AG04450 (cell line): ENCODE results near the gene SLC26A1. TPM values are rescaled to one million over a fixed set of nuclear protein-coding genes. Genes with fewer than 3 reads are reported as not detected.

Experiments
- CTCF ChIA-PET: fragments of 300-600, 350-600 bp; formaldehyde crosslinking; extraction: SDS; loops from one replicate; lab custom pipeline; 2022; ENCODE audit warnings: antibody characterized with exemption, inconsistent platforms; lab: Charles Lee
- POLR2A ChIA-PET: fragments of 350-600 bp; formaldehyde crosslinking; extraction: SDS; loops from one replicate; lab custom pipeline; 2021; ENCODE audit warnings: antibody characterized with exemption, inconsistent platforms; lab: Yijun Ruan, JAX
- DNase-seq: peaks from one replicate; pipeline ENCODE4 v3.0.0-alpha.2; 2011; ENCODE audit warnings: low read depth, low spot score
- H3K27ac ChIP-seq: one replicate; pipeline ENCODE4 v1.5.1; 2012; ENCODE audit warnings: low read depth, low read length, control low read depth
- H3K27me3 ChIP-seq: one replicate; pipeline ENCODE4 v1.6.0; 2012; ENCODE audit warnings: low read length; ENCODE audit not compliant: control insufficient read depth, insufficient read depth
- H3K4me3 ChIP-seq: 2 replicates; pipeline ENCODE4 v1.5.1; 2011; ENCODE audit warnings: mild to moderate bottlenecking, low read depth, low read length, control low read depth
- H3K9me3 ChIP-seq: 2 replicates; pipeline ENCODE4 v1.5.1; 2012; ENCODE audit warnings: low read length; ENCODE audit not compliant: control insufficient read depth, insufficient read depth
- polyA minus RNA-seq: library from RNA; depleted of rRNA, polyadenylated mRNA; stranded (reverse); fragments of >200 nt; gene quantifications from 2 replicates; pipeline ENCODE4 v1.2.3, GENCODE V29; 2011; rRNA and poly(A)+ RNA removed
- polyA plus RNA-seq: library from polyadenylated mRNA; depleted of rRNA; stranded (reverse); fragments of >200 nt; gene quantifications from 2 replicates; pipeline ENCODE4 v1.2.3, GENCODE V29; 2011; rRNA removed
- TF ChIP-seq, protein P1 (sequence below): IDR thresholded peaks from 2 replicates; pipeline ENCODE4 v1.5.1; 2011; ENCODE audit warnings: low read depth, low read length, control low read depth, inconsistent platforms

The SLC26A1 gene, protein sequence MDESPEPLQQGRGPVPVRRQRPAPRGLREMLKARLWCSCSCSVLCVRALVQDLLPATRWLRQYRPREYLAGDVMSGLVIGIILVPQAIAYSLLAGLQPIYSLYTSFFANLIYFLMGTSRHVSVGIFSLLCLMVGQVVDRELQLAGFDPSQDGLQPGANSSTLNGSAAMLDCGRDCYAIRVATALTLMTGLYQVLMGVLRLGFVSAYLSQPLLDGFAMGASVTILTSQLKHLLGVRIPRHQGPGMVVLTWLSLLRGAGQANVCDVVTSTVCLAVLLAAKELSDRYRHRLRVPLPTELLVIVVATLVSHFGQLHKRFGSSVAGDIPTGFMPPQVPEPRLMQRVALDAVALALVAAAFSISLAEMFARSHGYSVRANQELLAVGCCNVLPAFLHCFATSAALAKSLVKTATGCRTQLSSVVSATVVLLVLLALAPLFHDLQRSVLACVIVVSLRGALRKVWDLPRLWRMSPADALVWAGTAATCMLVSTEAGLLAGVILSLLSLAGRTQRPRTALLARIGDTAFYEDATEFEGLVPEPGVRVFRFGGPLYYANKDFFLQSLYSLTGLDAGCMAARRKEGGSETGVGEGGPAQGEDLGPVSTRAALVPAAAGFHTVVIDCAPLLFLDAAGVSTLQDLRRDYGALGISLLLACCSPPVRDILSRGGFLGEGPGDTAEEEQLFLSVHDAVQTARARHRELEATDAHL
- polyA plus RNA-seq (0.05 and 0.06 TPM in 2 replicates), polyA minus RNA-seq (not detected in 2 replicates)

DNA sequence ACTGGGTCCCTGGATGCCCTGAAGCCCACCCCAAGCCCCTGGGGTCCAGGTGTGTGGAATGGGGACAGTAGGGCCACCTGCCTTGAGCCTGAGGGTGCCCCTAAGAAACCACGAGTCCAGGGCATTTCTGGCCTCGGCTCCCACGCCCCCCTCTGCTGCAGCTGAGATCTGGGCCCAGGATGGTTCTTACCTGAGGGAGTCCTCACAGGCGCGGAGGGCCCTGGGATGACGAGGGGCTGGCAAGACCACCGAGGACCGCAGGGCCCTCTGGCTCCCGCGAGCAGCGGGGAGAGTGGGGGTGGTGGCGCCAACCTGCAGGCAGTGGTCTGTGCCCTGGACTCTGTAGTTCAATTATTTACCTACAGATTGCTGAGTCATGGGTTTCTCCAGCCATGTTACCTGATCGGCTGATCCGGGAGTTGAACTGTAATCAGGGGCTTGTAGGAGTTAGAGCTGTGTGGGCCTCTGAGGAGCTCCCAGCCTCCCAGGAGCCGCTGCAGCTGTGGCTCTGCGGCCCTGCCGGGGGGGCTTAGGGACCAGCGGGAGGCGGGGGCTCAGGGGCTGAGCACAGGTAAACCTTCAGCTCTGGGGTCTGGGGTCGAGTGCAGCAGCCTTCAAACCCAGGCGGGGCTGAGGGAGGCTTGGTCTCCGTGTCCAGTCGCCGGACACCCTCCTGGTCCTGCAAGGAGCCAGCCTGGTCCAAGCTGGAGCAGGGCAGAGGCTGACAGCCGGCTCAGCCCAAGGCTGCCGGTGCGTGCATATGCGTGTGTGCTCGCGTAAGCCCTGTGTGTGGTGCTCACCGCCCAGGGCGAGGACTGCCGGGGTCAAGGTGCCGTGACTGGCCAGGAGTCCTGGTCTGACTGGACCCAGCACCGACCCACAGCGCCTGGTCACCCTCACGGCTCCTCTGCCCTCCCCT lies at the start of gene SLC26A1:
Gene SLC26A1 (minus strand): TSS at position 294 of the 919 bp plus-strand sequence. CDS start 1,701 bp downstream, outside the sequence.
- Histone ChIP-seq H3K9me3 (peaks cover 5% of the 10 kb centered on the region; the same call in 1 of the 2 replicates), H3K27me3 (peaks cover 22% of the 10 kb centered on the region), H3K27ac (no peak within 1 kb of the TSS), H3K4me3 (no peak within 1 kb of the TSS)
- CTCF ChIA-PET = no interaction called here
- POLR2A ChIA-PET = no interaction called here
- TF ChIP-seq, protein P1, sequence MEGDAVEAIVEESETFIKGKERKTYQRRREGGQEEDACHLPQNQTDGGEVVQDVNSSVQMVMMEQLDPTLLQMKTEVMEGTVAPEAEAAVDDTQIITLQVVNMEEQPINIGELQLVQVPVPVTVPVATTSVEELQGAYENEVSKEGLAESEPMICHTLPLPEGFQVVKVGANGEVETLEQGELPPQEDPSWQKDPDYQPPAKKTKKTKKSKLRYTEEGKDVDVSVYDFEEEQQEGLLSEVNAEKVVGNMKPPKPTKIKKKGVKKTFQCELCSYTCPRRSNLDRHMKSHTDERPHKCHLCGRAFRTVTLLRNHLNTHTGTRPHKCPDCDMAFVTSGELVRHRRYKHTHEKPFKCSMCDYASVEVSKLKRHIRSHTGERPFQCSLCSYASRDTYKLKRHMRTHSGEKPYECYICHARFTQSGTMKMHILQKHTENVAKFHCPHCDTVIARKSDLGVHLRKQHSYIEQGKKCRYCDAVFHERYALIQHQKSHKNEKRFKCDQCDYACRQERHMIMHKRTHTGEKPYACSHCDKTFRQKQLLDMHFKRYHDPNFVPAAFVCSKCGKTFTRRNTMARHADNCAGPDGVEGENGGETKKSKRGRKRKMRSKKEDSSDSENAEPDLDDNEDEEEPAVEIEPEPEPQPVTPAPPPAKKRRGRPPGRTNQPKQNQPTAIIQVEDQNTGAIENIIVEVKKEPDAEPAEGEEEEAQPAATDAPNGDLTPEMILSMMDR = no peak
- no peak for DNase-seq

DNA sequence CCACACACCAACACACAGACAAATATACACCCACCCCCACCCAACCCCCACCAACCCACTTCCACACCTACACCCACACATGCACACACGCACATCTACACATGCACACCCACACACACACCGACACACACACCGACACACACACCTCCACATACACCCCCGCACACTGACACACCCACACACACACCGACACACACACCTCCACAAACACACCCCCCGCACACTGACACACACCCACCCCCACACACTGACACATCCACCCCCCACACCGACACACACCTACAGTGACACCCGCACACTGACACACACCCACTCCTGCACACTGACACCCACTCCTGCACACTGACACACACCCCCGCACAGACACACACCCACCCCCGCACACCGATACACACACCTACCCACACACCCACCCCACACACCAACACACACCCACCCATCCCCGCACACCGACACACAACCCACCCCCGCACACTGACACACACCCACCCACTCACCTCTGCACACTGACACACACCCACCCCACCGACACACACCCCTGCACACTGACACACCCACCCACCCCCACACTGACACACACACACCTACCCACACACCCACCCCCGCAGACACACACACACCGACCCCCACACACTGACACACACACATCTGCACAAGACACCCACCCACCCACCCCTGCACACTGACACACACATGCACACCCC lies 49.3 kb upstream of the SLC26A1 start:
- Histone ChIP-seq H3K27ac (no peak overlapping the region), H3K9me3 (no peaks in the 10 kb centered on the region; the same call in 1 of the 2 replicates), H3K4me3 (no peak overlapping the region), H3K27me3 (no peaks in the 10 kb centered on the region)
- ChIA-PET CTCF (no interaction called here), POLR2A (no interaction called here)
- TF ChIP-seq, protein P1 = no peak
- DNase-seq = no peak

DNA sequence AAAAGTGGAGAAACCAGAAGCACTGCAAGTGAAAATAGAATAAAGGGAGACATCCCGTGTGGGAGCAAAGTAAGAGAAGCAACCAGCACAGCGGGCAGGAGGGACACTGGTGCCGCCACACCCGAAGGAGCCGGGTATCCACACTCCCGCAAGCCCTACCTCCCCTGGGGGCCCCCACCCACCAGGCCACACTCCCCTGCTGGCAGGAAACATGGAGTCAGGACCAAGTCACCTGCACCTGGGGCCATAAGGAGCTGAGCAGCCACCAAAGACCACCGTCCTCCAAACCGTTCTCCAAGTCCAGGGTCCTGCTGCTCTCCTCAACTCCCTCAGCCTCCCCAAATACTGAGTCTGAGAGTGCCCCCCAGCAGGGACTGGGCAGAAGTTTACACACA lies 48.7 kb upstream of the SLC26A1 start:
- no peak for DNase-seq
- Histone ChIP-seq H3K27me3 (no peaks in the 10 kb centered on the region), H3K4me3 (no peak overlapping the region), H3K9me3 (no peaks in the 10 kb centered on the region; the same call in 1 of the 2 replicates), H3K27ac (peak overlapping the region; percentile 0)
- CTCF ChIA-PET = no interaction called here
- TF ChIP-seq, protein P1 = no peak
- POLR2A ChIA-PET = no interaction called here

DNA sequence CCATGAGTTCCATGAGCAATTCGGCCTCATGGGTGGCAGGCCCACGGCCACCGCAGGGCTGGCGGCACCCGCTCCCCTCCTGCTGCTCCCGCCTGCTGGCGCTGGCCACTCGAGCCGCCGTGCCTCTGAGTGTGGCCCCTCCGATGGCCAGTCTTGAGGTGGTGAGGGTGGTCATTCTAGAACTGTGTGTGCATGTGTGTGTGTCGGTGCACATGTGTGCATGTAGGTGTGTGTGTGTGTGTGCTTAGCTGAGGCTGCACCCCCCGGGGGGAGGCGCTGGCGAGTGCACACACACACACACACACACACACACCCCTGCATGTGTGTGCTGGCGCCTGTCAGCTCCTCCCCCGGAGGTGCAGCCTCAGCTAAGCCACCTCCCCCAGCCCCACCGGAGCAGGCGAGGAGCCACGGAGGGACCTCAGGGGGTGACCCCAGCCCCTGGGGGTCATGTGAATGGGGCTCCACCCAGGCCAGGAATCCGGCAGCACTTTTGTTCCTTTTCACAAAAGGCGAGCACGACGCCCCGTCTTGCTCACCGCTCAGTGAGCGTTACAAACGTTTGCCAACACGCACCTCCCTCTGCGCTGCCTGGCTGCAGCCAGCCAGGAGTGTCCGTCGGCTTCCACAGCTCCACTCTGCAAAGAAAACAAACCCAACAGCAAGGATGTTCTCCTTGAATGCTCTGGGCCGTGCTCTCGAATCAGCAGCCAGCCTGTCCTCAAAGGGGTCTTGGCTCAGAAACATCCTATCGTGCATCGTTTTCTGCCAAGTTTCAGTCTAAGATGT lies 48.1 kb upstream of the SLC26A1 start:
- POLR2A ChIA-PET = no interaction called here
- no peak for DNase-seq
- CTCF ChIA-PET = no interaction called here
- Histone ChIP-seq H3K27ac (peak overlapping the region; percentile 0), H3K9me3 (no peaks in the 10 kb centered on the region; the same call in 1 of the 2 replicates), H3K4me3 (no peak overlapping the region), H3K27me3 (no peaks in the 10 kb centered on the region)
- TF ChIP-seq, protein P1 = no peak
